Raji (cell line): ENCODE results near the gene TCL1B.

Source experiments
- POLR2A ChIP-seq: IDR thresholded peaks from 2 replicates; pipeline ENCODE4 v1.6.1; 2011; ENCODE audit warnings: low read depth, low read length, control low read depth; ENCODE audit not compliant: insufficient read depth

The TCL1B gene

DNA sequence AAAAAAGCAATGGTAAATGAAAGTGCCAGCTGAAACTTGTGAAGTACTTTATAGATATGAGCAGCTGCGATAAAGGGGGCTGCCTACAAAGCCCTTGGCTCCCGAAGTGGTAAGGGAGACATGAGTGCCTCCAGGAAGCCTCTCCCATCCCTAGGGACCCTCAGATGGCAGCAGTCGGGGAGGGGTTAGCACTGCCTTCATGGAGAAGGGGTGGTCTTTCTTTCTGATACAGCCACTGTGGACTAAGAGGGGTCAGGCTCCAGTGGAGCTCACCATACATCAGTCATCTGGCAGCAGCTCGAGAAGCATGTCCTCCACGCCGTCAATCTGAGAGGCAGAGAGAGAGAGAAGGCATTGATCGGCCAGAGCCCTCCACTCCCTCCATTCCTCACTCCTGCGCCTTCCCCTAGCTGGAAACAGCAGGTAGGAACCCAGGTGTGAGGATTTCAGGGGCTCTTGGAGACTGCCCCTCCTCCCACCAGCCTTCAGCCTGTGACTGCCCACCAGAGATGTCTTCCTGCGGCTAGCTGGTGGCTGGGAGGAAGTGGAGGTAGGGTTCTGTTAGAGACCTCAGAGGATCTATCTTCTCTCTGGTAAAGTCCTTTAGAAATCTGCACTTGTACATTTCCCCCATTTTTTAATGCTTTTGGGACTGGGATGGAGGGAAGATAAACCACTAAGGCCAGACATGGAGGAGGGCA is 25.4 kb downstream of the TCL1B start:
- TF ChIP-seq POLR2A: 0 out of 2 replicates have a peak, but pooled peaks have one; percentile 8

DNA sequence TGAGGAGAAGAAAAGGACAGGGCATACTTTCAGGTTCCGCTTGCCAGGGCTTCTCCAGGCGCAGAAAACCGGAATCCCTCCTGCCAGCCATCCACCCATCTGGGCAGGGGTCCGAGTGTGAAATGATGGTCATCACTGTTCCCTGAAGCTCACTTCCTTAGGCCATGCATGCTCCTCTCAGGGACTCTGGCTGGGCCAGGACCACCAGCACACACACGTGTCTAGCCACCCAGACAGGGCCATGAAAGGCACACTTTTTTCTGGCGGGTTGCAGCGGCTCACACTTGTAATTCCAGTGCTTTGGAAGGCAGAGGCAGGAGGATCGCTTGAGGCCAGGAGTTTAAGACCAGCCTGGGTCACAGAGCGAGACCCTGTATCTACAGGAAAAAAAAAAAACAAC is 26.2 kb downstream of the TCL1B start:
- TF ChIP-seq POLR2A: 0 out of 2 replicates have a peak, but pooled peaks have one; percentile 16

DNA sequence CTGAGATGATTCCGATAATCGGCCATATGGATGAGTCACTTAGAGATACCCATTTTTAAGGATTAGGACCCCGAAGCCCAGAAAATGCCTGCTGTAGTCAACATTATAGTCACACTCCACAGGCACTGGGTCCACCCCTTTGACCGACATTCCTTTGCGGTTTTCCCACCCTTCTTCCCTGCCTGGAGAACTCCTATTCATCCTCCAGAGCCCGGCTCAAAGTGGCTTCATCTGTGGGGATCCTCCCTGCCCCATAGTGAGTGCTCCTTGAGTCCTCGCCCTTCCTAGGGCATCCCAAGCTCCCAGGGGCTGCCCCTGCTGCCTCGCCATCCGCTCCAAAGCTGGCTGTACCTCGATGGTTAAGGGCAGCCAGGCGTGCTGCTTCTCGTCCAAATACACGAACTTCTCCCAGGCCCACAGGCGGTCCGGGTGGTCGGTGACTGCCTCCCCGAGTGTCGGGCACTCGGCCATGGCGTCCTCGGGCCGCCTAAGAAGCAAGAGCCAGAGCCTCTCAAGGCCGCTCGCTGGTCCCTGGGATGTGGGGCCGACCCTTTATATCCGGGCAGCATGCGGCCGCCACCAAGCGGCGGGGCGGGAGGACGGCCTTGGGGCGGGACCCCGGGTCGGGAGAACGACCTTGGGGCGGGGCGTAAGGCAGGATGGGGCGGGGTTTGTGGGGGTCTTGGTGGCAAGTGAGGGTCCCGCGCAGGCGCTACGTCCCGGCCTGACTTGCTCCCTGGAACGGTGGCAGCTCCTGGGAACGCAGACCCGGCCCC is 27.6 kb downstream of the TCL1B start, which contains the start of gene TCL1A:
Gene TCL1A (minus strand): TSS at position 530 of the 776 bp plus-strand sequence. CDS start 59 bp downstream, at position 471.
- TF ChIP-seq POLR2A: peak; percentile 97

DNA sequence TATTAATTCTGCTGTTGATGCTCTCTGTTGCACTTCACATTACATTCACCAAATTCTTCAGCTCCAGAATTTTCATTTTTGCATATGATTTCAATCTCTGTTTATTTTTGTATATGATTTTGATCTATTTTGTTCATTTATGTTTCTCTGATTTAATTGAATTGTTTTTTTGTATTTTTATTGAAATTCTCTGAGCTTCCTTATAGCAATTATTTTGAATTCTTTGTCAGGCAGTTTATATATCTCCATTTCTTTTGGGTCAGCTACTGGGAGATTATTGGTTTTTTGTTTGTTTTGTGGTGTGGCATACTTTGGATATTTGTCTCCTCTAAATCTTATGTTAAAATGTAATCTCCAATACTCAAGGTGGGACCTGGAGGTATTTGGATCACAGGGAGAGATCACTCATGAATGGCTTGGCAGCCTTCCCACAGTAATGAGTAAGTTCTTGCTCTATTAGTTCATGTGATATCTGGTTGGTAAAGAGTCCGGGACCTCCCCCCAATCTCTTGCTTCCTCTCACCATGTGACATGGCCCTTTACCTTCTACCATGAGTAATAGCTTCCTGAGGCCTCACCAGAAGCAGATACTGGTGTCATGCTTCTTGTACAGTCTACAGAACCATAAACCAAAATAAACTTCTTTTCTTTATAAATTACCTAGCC is 36.4 kb downstream of the TCL1B start:
- no peak for TF ChIP-seq POLR2A

DNA sequence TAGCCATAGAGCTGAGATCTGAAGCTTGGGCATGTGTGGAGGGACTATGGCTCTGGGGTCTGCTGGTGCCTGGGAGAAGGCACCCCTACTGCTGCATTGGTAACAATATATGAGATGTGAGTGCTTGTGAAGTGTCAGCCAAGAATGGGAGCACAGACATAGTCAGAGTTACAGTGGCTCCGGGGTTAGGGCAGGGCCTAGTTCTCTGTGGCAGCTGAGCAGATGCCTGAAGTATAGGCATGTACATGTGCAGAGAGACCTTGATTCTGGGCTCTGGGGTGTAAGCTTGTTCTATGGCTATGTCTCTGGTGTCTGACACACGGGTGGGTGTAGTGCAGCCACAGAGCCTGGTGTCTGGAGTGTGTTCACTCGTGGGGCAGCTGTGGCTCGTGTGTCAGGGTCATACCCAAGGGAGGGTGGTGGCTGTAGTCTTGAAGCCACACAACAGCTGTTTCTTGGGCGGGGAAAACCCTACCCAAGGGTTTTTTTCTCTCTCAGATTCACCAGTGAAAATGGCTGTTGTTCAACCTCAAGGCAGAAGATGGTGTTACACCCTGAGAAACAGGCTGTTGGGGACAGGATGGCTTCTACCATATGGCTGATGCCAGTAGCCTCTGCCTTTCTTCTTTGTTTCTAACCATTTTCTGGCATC is 39.6 kb downstream of the TCL1B start:
- no peak for TF ChIP-seq POLR2A

DNA sequence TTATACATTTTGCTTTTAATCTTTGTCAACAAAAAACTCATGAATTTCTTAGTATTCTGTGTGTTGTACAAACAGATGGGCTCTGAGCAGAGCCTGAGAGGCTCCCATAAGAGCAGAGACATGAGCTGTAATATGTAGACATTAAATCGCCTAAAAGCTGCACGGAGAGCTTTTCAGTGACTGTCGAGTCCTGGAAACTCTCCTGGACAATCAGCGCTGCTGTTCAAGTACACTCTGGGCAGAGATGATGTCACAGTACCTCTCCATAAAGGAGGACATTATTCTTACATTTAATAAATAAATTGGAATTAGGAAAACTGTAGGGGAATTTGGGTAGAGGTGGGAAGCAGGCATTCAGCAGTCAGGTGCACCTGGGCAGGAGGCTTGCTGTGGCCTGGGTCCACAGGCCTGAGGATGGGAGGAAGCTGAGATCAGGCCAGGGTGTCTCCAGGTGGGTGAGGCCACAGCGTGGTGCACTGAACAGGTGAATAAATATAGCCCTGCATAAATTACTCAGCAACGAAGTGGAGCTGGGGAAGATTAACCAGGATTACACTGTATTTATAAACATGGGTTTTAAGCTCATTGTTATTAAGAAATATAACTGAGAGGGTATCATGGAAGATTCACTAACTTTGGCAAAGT is 41.0 kb downstream of the TCL1B start:
- no peak for TF ChIP-seq POLR2A

DNA sequence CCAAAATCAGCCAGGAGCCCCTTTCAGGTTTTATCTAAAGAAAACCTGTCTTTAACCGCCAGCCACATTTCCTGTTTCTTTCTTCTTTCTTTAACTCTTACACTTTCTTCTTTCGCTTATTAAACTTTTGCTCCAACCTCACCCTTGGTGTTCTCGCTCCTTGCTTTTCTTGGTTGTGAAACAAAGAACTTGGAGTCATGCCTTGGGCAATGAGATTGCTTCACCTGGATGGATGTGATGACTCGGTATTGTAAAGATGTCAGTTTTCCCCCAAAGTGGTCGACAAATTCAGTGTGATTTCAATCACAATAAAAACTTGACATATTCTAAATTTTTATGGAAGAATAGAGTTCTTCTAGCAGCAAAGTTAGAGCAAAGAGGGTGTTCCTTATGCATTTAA is 43.9 kb downstream of the TCL1B start:
- TF ChIP-seq POLR2A: no peak

DNA sequence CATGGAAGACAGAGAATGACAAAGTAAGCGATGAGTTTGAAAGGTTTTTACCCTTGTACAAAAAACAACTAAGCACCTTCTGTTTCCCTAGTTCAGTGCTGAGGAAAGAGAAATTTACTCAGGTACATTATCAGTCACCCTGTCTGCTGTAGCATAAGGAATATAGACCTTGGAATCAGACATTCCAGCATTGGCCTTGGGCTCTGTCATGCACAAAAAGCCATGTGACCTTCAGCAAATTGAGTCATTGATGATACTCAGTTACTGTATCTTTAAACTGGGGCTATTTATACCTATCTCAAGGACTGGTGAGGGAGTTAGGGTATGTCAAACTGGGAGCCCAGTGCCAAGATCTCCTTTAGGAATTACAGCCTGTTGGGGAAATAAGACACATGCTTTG is 47.0 kb downstream of the TCL1B start:
- no peak for TF ChIP-seq POLR2A

DNA sequence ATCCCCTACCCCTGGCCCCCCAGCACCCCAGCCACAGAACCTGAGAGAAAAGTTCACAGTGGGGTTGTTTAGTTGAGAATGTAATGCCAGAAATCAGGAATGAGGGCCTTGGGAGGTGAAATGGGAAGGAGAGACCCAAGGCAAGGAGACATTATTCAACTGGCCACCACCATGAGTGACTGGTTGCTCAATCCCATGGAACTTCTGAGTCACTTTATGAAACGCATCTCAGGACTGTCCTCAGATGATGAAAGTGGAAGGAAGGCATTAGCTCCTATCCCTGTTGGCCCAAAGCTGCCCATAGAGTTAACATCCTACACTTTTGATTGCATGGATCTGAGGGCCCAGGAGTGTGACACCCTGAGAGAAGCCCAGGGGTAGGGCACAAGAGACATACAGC is 53.1 kb downstream of the TCL1B start:
- no peak for TF ChIP-seq POLR2A

DNA sequence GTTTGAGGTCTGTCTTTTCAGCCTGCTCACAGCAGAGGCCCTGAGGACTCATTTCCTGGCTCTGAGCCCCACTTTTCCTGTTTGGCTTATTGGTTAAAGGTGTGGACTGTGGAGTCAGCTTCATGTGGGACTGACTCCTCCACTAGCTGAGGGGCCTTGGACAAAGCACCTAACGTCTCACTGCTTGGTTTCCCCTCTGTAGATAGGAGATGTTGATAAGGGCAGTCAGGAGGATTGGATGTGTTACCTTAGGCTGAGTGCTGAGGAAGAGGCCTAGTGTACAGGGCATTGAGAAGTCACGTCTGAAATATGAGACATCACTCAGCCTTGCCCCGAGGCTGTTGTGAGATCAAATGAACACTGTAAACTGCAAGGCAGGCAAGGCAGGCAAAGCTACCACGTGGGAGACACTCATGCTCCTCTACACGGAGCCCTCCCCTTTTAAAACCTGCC is 54.8 kb downstream of the TCL1B start:
- no peak for TF ChIP-seq POLR2A

DNA sequence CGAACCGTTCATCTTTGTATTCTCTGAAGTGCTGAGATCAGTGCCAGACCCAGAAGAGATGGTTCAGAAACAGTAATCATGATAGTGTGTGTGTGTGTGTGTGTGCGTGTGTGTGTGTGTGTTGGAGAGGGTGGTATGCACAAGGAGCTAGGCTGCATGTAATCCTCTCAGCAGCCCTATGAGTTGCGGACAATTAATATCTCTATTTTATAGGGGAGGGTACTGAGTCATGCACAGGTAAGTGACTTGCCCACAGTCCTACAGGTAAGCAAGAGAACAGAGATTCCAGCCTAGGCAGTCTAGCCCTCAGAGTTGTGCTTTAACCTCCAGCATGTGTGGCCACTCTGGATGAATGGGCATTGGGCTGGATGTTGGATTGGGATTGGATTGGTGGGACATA is 55.6 kb downstream of the TCL1B start:
- TF ChIP-seq POLR2A: no peak
